Measurements from ENCODE around the gene PBOV1. TPM values are rescaled to one million over a fixed set of nuclear protein-coding genes. Genes with fewer than 3 reads are reported as not detected.

PBOV1 gene
- total and polyA plus RNA-seq, 7 experiments from 2014 or later = not detected

GRCh38 chr6:138211048-138211581, 7.2 kb downstream of the PBOV1 start:
- ATAC-seq (no peak), DNase-seq (no peak)
- Histone ChIP-seq H3K9me3 (ENCODE audit: control insufficient read depth in 2 of 3, low read length in 3 of 3) (no peaks in the 10 kb centered on the region), H3K27me3 (ENCODE audit: control insufficient read depth in 2 of 2, insufficient read depth in 2 of 2, low read length in 2 of 2) (no peaks in the 10 kb centered on the region), H3K27ac (ENCODE audit: low read depth, low read length) (no peak overlapping the region), H3K4me3 (ENCODE audit: low read length) (no peak overlapping the region), H3K4me1 (ENCODE audit: control insufficient read depth in 2 of 2, insufficient read depth in 2 of 2, low read length in 2 of 2) (no peaks in the 10 kb centered on the region), H3K36me3 (ENCODE audit: control insufficient read depth in 2 of 3, insufficient read depth in 3 of 3, low read length in 3 of 3) (no peaks in the 10 kb centered on the region)
- Mint-ChIP-seq H3K4me3 (no peak overlapping the region), H3K36me3 (no peaks in the 10 kb centered on the region), H3K27me3 (peaks cover 12 to 48% (median 30%) of the 10 kb centered on the region in 5 donors), H3K4me1 (peaks cover 0 to 2% (median 0%) of the 10 kb centered on the region in 7 donors), H3K27ac (no peak overlapping the region), H3K9me3 (peaks cover 0 to 5% (median 0%) of the 10 kb centered on the region in 11 donors)
- intact Hi-C loops (cut with micrococcal nuclease) = loop anchor here in 1 of 2 donors (1.0 kb wide), 1 partner anchor 95 kb away; no protein-coding TSS in a partner anchor
- ChIA-PET POLR2A (no interaction called here), CTCF (no interaction called here)

- DNase-seq = no peak
- H3K27me3 Mint-ChIP-seq = peaks cover 13 to 38% (median 21%) of the 10 kb centered on the region in 5 donors
- Histone ChIP-seq H3K27ac (ENCODE audit: low read depth, low read length) (no peak overlapping the region), H3K4me1 (ENCODE audit: control insufficient read depth in 2 of 2, insufficient read depth in 2 of 2, low read length in 2 of 2) (no peaks in the 10 kb centered on the region), H3K4me3 (ENCODE audit: low read length) (no peak overlapping the region), H3K9me3 (ENCODE audit: control insufficient read depth in 2 of 3, low read length in 3 of 3) (no peaks in the 10 kb centered on the region), H3K27me3 (ENCODE audit: control insufficient read depth in 2 of 2, insufficient read depth in 2 of 2, low read length in 2 of 2) (no peaks in the 10 kb centered on the region), H3K36me3 (ENCODE audit: control insufficient read depth in 2 of 3, insufficient read depth in 3 of 3, low read length in 3 of 3) (no peaks in the 10 kb centered on the region)
- peaks cover 0 to 2% (median 0%) of the 10 kb centered on the region in 7 donors for H3K4me1 Mint-ChIP-seq
- ChIA-PET POLR2A (no interaction called here), CTCF (interaction anchor here (1.2 kb wide), 1 partner anchor 17 kb away, joined by 3 read pairs; no protein-coding TSS in a partner anchor)
- peaks cover 0 to 2% (median 0%) of the 10 kb centered on the region in 11 donors for H3K9me3 Mint-ChIP-seq
- no peak overlapping the region for H3K27ac Mint-ChIP-seq
- no peak for ATAC-seq
- intact Hi-C loops (cut with micrococcal nuclease) = no loop called here
- no peak overlapping the region for H3K4me3 Mint-ChIP-seq
- no peaks in the 10 kb centered on the region for H3K36me3 Mint-ChIP-seq
Observed at GRCh38 chr6:138206862-138207261, 11.4 kb downstream of the PBOV1 start.

GRCh38 chr6:138205437-138206094, 12.7 kb downstream of the PBOV1 start:
- Histone ChIP-seq H3K4me3 (ENCODE audit: low read length) (no peak overlapping the region), H3K27me3 (ENCODE audit: control insufficient read depth in 2 of 2, insufficient read depth in 2 of 2, low read length in 2 of 2) (no peaks in the 10 kb centered on the region), H3K9me3 (ENCODE audit: control insufficient read depth in 2 of 3, low read length in 3 of 3) (no peaks in the 10 kb centered on the region), H3K36me3 (ENCODE audit: control insufficient read depth in 2 of 3, insufficient read depth in 3 of 3, low read length in 3 of 3) (no peaks in the 10 kb centered on the region), H3K27ac (ENCODE audit: low read depth, low read length) (no peak overlapping the region), H3K4me1 (ENCODE audit: control insufficient read depth in 2 of 2, insufficient read depth in 2 of 2, low read length in 2 of 2) (no peaks in the 10 kb centered on the region)
- Mint-ChIP-seq H3K9me3 (peaks cover 0 to 11% (median 0%) of the 10 kb centered on the region in 11 donors), H3K4me1 (peaks cover 0 to 2% (median 0%) of the 10 kb centered on the region in 7 donors), H3K36me3 (no peaks in the 10 kb centered on the region), H3K27ac (no peak overlapping the region), H3K4me3 (no peak overlapping the region), H3K27me3 (peaks cover 20 to 36% (median 23%) of the 10 kb centered on the region in 5 donors)
- ChIA-PET POLR2A (no interaction called here), CTCF (no interaction called here)
- ATAC-seq (no peak), DNase-seq (no peak)
- intact Hi-C loops (cut with micrococcal nuclease) = no loop called here

GRCh38 chr6:138204792-138205384, 13.4 kb downstream of the PBOV1 start:
- Mint-ChIP-seq H3K27ac (no peak overlapping the region), H3K4me1 (peaks cover 0 to 1% (median 0%) of the 10 kb centered on the region in 7 donors)
- POLR2A ChIA-PET = no interaction called here

GRCh38 chr6:138204303-138204702, 14.0 kb downstream of the PBOV1 start:
- ChIA-PET POLR2A (no interaction called here), CTCF (no interaction called here)
- no peaks in the 10 kb centered on the region for H3K9me3 ChIP-seq (ENCODE audit: control insufficient read depth in 2 of 3, low read length in 3 of 3)
- no peaks in the 10 kb centered on the region for H3K27me3 ChIP-seq (ENCODE audit: control insufficient read depth in 2 of 2, insufficient read depth in 2 of 2, low read length in 2 of 2)
- no peak overlapping the region for H3K27ac ChIP-seq (ENCODE audit: low read depth, low read length)
- ATAC-seq (no peak), DNase-seq (no peak)
- H3K36me3 Mint-ChIP-seq = no peaks in the 10 kb centered on the region
- no peaks in the 10 kb centered on the region for H3K4me1 Mint-ChIP-seq
- H3K4me1 ChIP-seq (ENCODE audit: control insufficient read depth in 2 of 2, insufficient read depth in 2 of 2, low read length in 2 of 2) = no peaks in the 10 kb centered on the region
- H3K36me3 ChIP-seq (ENCODE audit: control insufficient read depth in 2 of 3, insufficient read depth in 3 of 3, low read length in 3 of 3) = no peaks in the 10 kb centered on the region
- peaks cover 0 to 14% (median 0%) of the 10 kb centered on the region in 11 donors for H3K9me3 Mint-ChIP-seq
- peaks cover 16 to 37% (median 29%) of the 10 kb centered on the region in 5 donors for H3K27me3 Mint-ChIP-seq
- intact Hi-C loops (cut with micrococcal nuclease) = no loop called here
- no peak overlapping the region for H3K4me3 Mint-ChIP-seq
- H3K27ac Mint-ChIP-seq = no peak overlapping the region
- H3K4me3 ChIP-seq (ENCODE audit: low read length) = no peak overlapping the region

More at GRCh38 chr6:138204792-138205384, 13.4 kb downstream of the PBOV1 start:
- CTCF ChIA-PET = no interaction called here
- no peak overlapping the region for H3K4me3 Mint-ChIP-seq
- H3K9me3 Mint-ChIP-seq = peaks cover 0 to 14% (median 0%) of the 10 kb centered on the region in 11 donors
- DNase-seq (no peak), ATAC-seq (no peak)
- no peaks in the 10 kb centered on the region for H3K4me1 ChIP-seq (ENCODE audit: control insufficient read depth in 2 of 2, insufficient read depth in 2 of 2, low read length in 2 of 2)
- H3K27me3 ChIP-seq (ENCODE audit: control insufficient read depth in 2 of 2, insufficient read depth in 2 of 2, low read length in 2 of 2) = no peaks in the 10 kb centered on the region
- H3K9me3 ChIP-seq (ENCODE audit: control insufficient read depth in 2 of 3, low read length in 3 of 3) = no peaks in the 10 kb centered on the region
- intact Hi-C loops (cut with micrococcal nuclease) = no loop called here
- no peak overlapping the region for H3K27ac ChIP-seq (ENCODE audit: low read depth, low read length)
- no peak overlapping the region for H3K4me3 ChIP-seq (ENCODE audit: low read length)
- H3K36me3 Mint-ChIP-seq = no peaks in the 10 kb centered on the region
- H3K27me3 Mint-ChIP-seq = peaks cover 22 to 37% (median 29%) of the 10 kb centered on the region in 5 donors
- H3K36me3 ChIP-seq (ENCODE audit: control insufficient read depth in 2 of 3, insufficient read depth in 3 of 3, low read length in 3 of 3) = no peaks in the 10 kb centered on the region

- ChIA-PET POLR2A (no interaction called here), CTCF (no interaction called here)
- H3K4me3 ChIP-seq (ENCODE audit: low read length) = no peak overlapping the region
- no peaks in the 10 kb centered on the region for H3K36me3 Mint-ChIP-seq
- H3K4me1 Mint-ChIP-seq = no peaks in the 10 kb centered on the region
- ATAC-seq (no peak), DNase-seq (no peak)
- intact Hi-C loops (cut with micrococcal nuclease) = no loop called here
- no peaks in the 10 kb centered on the region for H3K36me3 ChIP-seq (ENCODE audit: control insufficient read depth in 2 of 3, insufficient read depth in 3 of 3, low read length in 3 of 3)
- H3K4me1 ChIP-seq (ENCODE audit: control insufficient read depth in 2 of 2, insufficient read depth in 2 of 2, low read length in 2 of 2) = no peaks in the 10 kb centered on the region
- no peak overlapping the region for H3K27ac Mint-ChIP-seq
- H3K4me3 Mint-ChIP-seq = no peak overlapping the region
- peaks cover 0 to 14% (median 0%) of the 10 kb centered on the region in 11 donors for H3K9me3 Mint-ChIP-seq
- peaks cover 10 to 41% (median 29%) of the 10 kb centered on the region in 5 donors for H3K27me3 Mint-ChIP-seq
- H3K9me3 ChIP-seq (ENCODE audit: control insufficient read depth in 2 of 3, low read length in 3 of 3) = no peaks in the 10 kb centered on the region
- H3K27ac ChIP-seq (ENCODE audit: low read depth, low read length) = no peak overlapping the region
- no peaks in the 10 kb centered on the region for H3K27me3 ChIP-seq (ENCODE audit: control insufficient read depth in 2 of 2, insufficient read depth in 2 of 2, low read length in 2 of 2)
Observed at GRCh38 chr6:138203315-138203714, 15.0 kb downstream of the PBOV1 start.

All from naive thymus-derived CD4-positive, alpha-beta T cell (primary cell).